Midbrain (tissue), 1 donor: ENCODE measurements around the gene GAP43.

ENCODE experiments used
- DNase-seq: peaks from one replicate; lab custom pipeline; 2025; lab: John Stamatoyannopoulos, UW

GAP43 gene

DNA sequence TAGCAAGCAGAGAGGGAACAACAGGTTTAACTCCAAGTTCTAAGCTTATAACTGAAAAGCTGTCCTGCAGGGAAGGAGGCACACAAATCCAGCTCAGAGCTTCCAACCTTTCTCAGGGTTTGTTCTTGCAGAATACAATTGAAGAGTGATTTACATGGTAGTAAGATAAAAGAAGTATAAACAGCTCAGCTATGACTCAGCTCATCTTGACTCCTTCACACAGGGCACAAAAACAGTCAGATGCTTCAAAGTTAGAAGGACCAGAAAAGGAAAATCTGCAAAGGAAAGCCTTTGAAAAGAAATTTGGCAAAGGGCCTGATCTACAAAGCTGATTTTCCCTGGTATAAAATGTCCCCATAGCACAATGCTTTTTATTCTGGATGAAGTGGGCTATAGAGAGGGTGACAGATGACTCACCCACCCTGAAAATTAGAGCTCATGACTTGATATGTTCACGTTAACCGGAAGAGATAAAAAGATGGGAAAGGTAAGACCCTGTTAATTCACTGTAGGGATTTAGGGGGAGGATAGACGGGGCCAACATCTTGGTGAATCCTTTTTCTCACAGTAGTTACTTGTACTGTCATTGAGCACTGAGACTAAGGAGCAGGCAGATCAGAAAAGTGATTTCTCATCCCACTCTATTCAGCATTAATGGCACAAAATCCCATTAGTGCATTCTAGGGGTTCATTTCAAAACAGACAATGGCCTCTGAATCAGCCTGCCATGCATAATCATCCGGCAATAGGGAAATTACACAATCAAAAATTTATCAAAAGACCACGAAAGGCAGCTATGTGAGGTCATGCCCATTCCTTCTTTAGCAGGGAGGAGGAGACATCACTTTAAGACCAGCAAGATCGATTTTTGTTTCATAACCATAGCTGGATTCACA lies 143.5 kb downstream of the GAP43 start:
- no peak for DNase-seq

DNA sequence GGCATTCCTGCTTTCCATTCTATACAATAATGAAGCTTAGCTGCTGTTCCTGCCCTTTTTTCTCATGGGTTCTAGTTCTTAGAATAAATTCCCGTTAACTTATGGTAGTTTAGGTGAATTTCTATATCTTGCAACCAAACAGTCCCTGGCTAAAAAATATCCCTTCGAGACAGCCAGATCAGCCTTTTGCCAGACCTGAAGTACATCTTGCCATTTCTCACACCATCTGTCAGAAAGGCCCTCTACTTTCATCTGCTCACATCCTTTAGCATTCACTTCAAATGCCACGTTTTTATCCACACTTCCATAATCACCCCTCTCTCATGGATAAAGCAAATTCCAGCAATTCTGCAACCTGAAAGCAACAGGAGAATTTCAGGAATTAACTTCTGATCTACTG lies 145.4 kb downstream of the GAP43 start:
- no peak for DNase-seq
